NAMALWA (cell line): Measurements from ENCODE around the gene UGCG.
"Not testable (repeated sequence)": the region's sequence is repeated elsewhere in the genome, so short reads cannot be mapped to it uniquely, and the experiment has no call there.

Source experiments
- DNase-seq: peaks from one replicate; pipeline ENCODE4 v3.0.0-alpha.2; 2015; ENCODE audit warnings: low spot score

Gene UGCG

DNA sequence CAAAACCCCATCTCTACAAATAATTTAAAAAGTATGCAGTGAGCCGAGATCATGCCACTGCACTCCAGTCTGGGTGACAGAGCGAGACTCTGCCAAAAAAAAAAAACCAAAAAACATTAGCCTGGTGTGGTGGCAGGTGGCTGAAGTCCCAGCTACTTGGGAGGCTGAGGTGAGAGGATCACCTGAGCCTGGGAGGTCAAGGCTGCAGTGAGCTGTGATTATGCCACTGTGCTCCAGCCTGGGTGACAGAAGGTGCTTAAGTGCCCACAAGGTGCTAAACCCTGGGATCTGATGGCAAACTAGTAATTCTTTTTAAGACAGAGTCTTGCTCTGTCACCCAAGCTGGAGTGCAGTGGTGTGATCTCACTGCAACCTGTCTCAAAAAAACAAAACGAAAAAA lies 5.7 kb upstream of the UGCG start:
- not testable (repeated sequence) for DNase-seq

- no peak for DNase-seq
Measured at GRCh38 chr9:111891910-111892499, 4.6 kb upstream of the UGCG start.

GRCh38 chr9:111896942-111897600 lies 457 bp downstream of the UGCG start:
- no peak for DNase-seq

DNA sequence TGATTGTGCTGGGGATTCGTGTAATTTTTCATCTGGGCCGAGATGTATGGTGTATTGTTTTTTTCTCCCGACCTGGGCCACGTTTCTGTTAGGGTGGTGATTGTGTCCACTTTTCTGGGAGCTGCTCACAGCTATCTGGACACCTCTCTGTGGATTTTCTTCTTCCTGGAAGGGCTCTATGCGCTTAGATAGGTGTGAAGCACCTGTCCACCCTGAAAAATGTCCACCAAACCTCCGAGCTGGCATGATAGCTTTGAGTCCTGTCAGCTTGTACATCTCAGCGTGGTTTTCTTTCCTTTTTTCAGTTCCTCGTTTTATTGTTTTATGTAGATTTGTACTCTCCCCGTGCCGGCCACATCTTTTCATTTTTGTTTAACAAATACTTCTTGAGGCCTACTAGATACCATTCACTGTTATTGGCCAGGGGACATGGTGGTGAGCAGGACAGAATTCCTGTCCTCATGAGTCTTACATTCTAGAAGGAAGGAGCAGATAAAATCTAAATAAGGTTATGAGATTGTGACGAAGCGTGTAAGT lies 1.1 kb downstream of the UGCG start:
- DNase-seq: peak; percentile 77

GRCh38 chr9:111898331-111899096 lies 1.9 kb downstream of the UGCG start:
- DNase-seq: no peak

- no peak for DNase-seq
Measured at GRCh38 chr9:111900151-111900857, 3.7 kb downstream of the UGCG start.

DNA sequence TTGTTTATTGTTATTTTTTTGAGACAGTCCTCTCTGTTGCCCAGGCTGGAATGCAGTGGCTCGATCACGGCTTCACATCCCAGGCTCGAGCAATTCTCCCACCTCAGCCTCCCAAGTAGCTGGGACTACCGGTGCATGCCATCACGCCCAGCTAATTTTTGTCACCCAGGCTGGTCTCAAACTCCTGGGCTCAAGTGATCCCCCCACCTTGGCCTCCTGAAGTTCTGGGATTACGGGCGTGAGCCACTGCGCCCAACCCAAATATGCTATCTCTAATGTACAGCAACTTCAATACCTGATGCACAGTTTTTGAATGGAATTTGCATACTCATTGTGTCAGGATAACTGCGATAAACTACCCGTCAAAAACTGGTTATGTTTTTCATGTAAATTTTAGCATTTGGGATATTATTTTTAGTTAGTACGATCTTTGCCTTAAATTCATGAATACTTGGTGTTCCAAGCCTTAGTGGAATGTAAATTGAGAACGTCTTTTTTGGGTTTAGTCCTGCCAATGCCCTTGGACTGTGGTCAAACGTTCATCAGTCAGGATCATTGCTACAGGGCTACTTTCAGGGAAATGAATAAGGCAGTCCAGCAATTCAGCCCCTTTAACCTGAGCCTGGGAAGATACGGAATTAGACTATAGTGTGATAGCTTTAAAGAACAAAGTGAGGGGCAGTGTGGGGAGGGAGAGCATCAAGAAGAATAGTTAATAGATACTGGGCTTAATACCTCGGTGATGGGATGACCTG lies 4.4 kb downstream of the UGCG start:
- no peak for DNase-seq

DNA sequence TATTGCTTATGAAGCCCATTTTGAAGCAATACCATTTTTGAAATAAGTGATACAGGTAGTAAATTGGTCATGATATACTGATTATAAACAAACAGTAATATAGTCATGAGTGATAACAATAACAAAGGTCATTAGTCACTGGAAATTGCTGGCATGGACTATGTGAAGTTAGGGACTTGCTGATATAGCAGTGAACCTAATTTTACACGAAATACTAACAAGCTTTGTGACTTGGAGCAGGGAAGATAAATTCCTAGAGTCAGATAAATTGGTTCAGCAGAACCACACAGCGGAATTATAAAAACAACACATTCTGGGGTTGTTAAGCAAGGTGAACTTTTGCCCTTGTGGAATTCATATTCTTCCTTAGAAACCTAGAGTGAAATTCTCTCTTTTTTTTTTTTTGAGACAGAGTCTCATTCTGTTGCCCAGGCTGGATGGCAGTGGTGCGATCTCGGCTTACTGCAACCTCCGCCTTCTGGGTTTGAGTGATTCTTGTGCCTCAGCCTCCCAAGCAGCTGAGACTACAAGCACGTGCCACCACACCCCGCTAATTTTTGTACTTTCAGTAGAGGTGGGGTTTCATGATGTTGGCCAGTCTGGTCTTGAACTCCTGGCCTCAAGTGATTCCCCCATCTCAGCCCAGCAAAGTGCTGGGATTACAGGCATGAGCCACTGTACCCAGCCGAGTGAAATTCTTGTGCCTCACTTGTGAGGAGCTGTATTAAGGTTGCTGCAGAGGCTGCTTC lies 6.0 kb downstream of the UGCG start:
- DNase-seq: no peak

GRCh38 chr9:111903535-111903934 lies 6.9 kb downstream of the UGCG start:
- not testable (repeated sequence) for DNase-seq

- no peak for DNase-seq
Measured at GRCh38 chr9:111904026-111904425, 7.4 kb downstream of the UGCG start.

- DNase-seq: no peak
Measured at GRCh38 chr9:111904891-111905291, 8.3 kb downstream of the UGCG start.

DNA sequence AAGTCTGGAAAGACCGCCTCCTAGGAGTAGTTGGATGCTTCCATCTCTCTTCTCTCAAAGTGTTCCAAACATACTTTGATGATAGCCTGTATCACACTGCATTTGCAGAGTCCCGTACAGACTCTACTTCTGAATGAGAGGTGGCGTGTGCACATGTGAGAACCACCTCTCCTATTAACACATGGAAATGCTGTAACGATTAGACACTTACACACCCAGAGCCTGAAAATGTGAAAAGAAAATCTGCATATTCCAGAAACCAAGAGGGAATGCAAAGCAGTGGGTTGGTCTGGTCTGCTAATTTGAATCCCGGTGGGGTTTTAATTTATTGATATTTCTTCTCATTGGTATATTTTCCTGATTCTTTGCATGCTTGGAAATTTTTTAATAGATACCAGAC lies 10.5 kb downstream of the UGCG start:
- DNase-seq: no peak

GRCh38 chr9:111909444-111909843 lies 12.8 kb downstream of the UGCG start:
- no peak for DNase-seq

- DNase-seq: no peak
Measured at GRCh38 chr9:111910428-111910827, 13.8 kb downstream of the UGCG start.

GRCh38 chr9:111913159-111913558 lies 16.5 kb downstream of the UGCG start:
- no peak for DNase-seq

DNA sequence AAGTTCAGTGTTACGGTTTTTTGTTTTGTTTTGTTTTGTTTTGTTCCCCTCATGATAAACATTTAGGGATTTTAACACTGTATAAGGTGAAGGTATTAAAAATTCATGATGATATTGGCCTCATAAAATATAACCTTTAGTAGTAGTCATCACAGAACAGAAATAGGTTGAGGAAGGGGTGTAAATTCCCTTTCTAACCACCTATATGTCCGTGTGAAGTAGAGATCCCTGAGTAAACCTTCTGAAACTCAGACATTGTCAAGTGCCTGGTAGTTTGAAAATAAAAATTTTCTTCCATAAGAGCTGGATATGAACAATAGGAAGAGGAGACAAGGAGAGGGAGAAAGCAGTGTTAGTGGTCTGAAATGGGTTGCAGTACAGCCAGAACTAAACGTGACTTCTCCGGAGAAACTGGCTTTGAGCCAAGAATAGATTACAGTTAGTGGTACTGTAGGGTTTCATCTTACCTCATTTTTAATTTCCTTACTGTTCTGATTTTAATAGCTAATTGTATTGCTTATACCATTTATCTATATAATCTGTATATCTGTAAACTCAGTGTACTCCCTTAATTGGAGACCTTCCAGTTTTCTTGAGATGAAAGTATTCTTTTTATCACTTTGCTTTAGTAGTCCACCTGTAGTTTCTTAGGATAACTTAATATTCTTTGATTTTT lies 18.3 kb downstream of the UGCG start:
- DNase-seq: no peak

DNA sequence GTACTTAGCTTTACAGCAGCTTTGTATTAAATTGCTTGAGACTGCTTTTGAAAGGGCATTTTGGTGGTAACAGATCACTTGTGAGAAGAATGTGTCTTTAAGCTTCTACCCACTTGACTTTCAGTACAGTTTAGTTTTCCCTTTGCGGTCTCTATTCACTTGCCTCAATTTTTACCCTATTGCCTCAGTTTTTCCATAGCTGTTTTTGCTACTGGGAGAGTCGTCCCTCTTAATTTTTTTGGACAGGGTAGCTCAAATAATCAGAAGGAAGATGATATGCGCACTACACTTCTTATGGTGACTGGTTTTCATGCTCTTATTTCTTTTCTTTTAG lies 18.8 kb downstream of the UGCG start:
- no peak for DNase-seq

DNA sequence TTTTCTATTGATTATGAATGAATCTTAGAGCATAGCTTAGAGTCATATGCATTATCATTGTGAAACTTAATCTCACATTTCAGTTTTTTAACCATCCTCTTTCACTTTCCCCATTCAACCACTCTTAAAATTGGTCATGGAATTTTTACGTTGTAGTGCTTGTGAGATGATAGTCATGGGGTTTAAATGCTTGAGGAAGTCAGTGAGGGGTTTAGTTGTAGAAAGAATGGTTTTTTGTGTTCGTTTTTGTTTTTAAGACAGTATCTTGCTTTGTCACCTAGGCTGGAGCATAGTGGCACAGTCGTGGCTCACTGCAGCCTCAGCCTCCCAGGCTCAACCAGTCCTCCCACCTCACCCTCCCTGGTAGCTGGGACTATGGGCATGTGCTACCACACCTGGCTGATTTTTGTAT lies 19.6 kb downstream of the UGCG start:
- no peak for DNase-seq

DNA sequence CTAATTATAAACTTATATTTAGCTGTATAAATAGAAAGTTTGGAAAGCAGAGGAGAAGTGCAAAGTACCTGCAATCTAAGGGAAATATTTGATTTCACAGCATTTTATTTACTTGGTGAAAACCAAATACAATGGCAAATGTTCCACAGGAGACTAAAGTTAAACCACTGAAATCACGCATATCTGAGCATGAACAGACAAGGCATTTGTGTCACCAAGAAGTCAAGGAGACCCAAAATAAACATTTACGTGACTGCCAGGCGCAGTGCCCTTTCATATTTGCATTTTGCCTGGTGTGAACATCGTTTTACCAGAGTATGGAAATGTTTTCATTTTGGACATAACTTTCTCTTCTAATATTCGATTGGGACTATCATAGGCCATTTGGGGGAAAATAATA lies 20.6 kb downstream of the UGCG start:
- DNase-seq: no peak

DNA sequence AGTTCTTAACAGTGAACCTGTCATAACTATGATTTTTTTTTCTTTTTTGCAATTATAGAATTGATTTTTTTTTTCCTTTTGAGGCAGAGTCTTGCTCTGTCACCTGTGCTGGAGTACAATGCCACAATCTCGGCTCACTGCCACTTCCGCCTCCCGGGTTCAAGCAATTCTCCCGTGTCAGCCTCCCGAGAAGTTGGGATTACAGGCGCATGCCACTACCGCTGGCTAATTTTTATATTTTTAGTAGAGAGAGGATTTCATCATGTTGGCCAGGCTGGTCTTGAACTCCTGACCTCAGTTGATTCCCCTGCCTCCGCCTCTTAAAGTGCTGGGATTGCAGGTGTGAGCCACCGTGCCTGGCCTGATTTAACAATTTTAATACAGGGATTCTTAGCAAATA lies 21.4 kb downstream of the UGCG start:
- no peak for DNase-seq

DNA sequence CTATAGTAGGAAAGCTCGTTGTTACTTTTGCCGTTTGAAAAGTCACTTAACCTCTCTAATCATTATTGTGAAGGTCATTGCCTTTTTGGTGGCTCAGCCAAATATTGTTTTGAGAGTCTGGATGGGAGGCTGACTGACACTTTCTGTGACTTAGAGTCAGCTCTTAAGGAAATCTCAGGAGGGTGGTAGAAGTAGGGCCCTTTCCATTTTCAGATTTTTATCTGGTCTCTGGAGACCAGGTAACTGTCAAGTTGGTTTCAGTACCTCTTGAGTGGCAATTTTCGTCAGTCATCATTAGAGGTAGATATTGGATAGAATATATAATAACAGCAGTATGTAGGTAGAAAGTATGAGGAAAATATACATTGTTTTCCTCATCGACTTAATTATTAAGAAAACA lies 23.3 kb downstream of the UGCG start:
- no peak for DNase-seq
